IMR-90 (cell line): ENCODE results near the gene CLDN22. TPM values are rescaled to one million over a fixed set of nuclear protein-coding genes. Genes with fewer than 3 reads are reported as not detected.

ENCODE experiments used
- polyA plus RNA-seq, 3 experiments: library from polyadenylated mRNA; depleted of rRNA; stranded (reverse); fragments of >200 nt; gene quantifications; 2 replicates each; pipeline ENCODE4 v1.2.3, GENCODE V29; 2012; ENCODE audit warnings: low replicate concordance in 1 of 3
- total RNA-seq: library from RNA; depleted of rRNA; stranded (reverse); fragments of >200 nt; gene quantifications from 2 replicates; pipeline ENCODE4 v1.2.3, GENCODE V29; 2012; rRNA removed

The CLDN22 gene
- total and polyA plus RNA-seq, 2 of the 4 experiments (the other 2 are of a cell fraction) = not detected

Other genes starting within 250 kb of the CLDN22 start
- 27.4 and 28.1 TPM in 2 replicates for gene WWC2, start 221.0 kb downstream of the CLDN22 start, total RNA-seq
- 25.0 and 26.6 TPM in 2 replicates for gene WWC2, start 221.0 kb downstream of the CLDN22 start, polyA plus RNA-seq (2012; rRNA removed)
- not detected in 2 replicates for gene CLDN24, start 2.1 kb upstream of the CLDN22 start, total RNA-seq
- not detected in 2 replicates for gene CLDN24, start 2.1 kb upstream of the CLDN22 start, polyA plus RNA-seq (2012; rRNA removed)
- gene CDKN2AIP, start 124.4 kb upstream of the CLDN22 start, total RNA-seq = 16.4 and 16.8 TPM in 2 replicates
- 9.0 and 11.0 TPM in 2 replicates for gene CDKN2AIP, start 124.4 kb upstream of the CLDN22 start, polyA plus RNA-seq (2012; rRNA removed)
- gene ING2, start 184.8 kb upstream of the CLDN22 start, total RNA-seq = 2.5 and 9.7 TPM in 2 replicates
- 7.3 and 9.5 TPM in 2 replicates for gene ING2, start 184.8 kb upstream of the CLDN22 start, polyA plus RNA-seq (2012; rRNA removed)